HCT116 (cell line): ENCODE results near the gene CGB5.

Source experiments
- POLR2A ChIP-seq: IDR thresholded peaks from 2 replicates; pipeline ENCODE4 v1.7.0; 2011; ENCODE audit warnings: borderline replicate concordance; ENCODE audit not compliant: insufficient read depth, insufficient read length; ENCODE audit errors: extremely low read depth
- POLR2AphosphoS5 ChIP-seq: IDR thresholded peaks from 2 replicates; pipeline ENCODE4 v1.6.1; 2011; ENCODE audit warnings: mild to moderate bottlenecking, low read depth, low read length, moderate library complexity

DNA sequence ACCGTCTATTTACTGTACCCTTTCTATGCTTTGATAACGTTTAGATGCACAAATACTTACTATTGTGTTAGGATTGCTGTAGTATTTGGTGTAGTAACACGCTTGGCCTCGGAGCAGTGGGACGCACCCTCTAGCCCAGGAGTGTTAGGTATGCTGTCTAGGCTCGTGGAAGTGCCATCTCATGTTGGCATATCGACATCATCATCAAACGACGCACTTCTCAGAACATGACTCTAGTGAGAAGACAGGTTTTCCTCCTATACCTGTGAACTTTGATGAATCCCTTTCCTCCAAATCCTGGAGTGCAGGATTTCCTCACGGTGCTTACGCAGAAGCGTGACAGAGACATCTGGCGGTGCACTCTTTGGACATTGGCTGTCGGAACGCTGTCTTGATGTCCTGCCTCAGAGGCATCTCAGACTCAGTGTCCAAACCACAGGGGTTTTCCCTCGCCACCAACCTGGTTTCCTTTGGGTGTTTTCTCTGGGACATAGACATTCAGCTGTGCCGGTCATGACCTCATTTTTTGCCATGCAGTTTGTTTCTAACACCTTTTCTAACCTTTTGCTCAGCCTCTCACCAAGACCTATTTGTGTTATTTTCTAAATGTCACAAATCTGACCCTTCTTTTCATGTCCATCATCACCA, 47.9 kb downstream of the CGB5 start:
- TF ChIP-seq POLR2AphosphoS5, result no peak
- TF ChIP-seq POLR2A, result no peak
